ENCODE measurements around the gene KAT8.
"Not testable (repeated sequence)": the region's sequence is repeated elsewhere in the genome, so short reads cannot be mapped to it uniquely, and the experiment has no call there.

The KAT8 gene

GRCh38 chr16:31132303-31132979 is 15.0 kb downstream of the KAT8 start:
- TF ChIP-seq CTCF (IDR thresholded peaks at IDR 0.05; ENCODE audit: insufficient read depth, low read depth, low read length, missing control alignments), result no peak
- no peak overlapping the region for H3K4me3 ChIP-seq (ENCODE audit: low read length)
- DNase-seq (ENCODE audit: low read depth), result no peak

GRCh38 chr16:31133046-31133501 is 15.6 kb downstream of the KAT8 start:
- peak overlapping the region; percentile 83 for H3K4me3 ChIP-seq (ENCODE audit: low read length)
- no peak for DNase-seq (ENCODE audit: low read depth)

GRCh38 chr16:31134091-31134571 is 16.7 kb downstream of the KAT8 start:
- TF ChIP-seq CTCF (IDR thresholded peaks at IDR 0.05; ENCODE audit: insufficient read depth, low read depth, low read length, missing control alignments), result no peak
- peak; percentile 64 for DNase-seq (ENCODE audit: low read depth)
- peak overlapping the region; percentile 83 for H3K4me3 ChIP-seq (ENCODE audit: low read length)

More at GRCh38 chr16:31133046-31133501, 15.6 kb downstream of the KAT8 start:
- TF ChIP-seq CTCF (IDR thresholded peaks at IDR 0.05; ENCODE audit: insufficient read depth, low read depth, low read length, missing control alignments), result no peak

GRCh38 chr16:31134625-31135534 is 17.4 kb downstream of the KAT8 start:
- peak overlapping the region; percentile 83 for H3K4me3 ChIP-seq (ENCODE audit: low read length)
- peak; percentile 48 for TF ChIP-seq CTCF (IDR thresholded peaks at IDR 0.05; ENCODE audit: insufficient read depth, low read depth, low read length, missing control alignments)
- peak; percentile 73 for DNase-seq (ENCODE audit: low read depth)

- peak within 1 kb of the TSS; percentile 83 for H3K4me3 ChIP-seq (ENCODE audit: low read length)
- no peak for TF ChIP-seq CTCF (IDR thresholded peaks at IDR 0.05; ENCODE audit: insufficient read depth, low read depth, low read length, missing control alignments)
- peak; percentile 90 for DNase-seq (ENCODE audit: low read depth)
These were observed 18.2 kb downstream of the KAT8 start, which contains the start of gene PRSS8 for GRCh38 chr16:31135535-31136286. PRSS8 (minus strand) TSS chr16:31135727; CDS start chr16:31135498, 229 bp downstream.

- no peak for TF ChIP-seq CTCF (IDR thresholded peaks at IDR 0.05; ENCODE audit: insufficient read depth, low read depth, low read length, missing control alignments)
- no peak overlapping the region for H3K4me3 ChIP-seq (ENCODE audit: low read length)
- DNase-seq (ENCODE audit: low read depth), result no peak
These were observed 18.8 kb downstream of the KAT8 start for GRCh38 chr16:31136287-31136662.

GRCh38 chr16:31136822-31137499 is 19.5 kb downstream of the KAT8 start:
- not testable (repeated sequence) for H3K4me3 ChIP-seq (ENCODE audit: low read length); DNase-seq (ENCODE audit: low read depth)

All from epithelial cell of esophagus (primary cell).